Uterus (tissue), 4 donors: ENCODE results near the gene SKA2. TPM values are rescaled to one million over a fixed set of nuclear protein-coding genes. Genes with fewer than 3 reads are reported as not detected.

ENCODE experiments used
- DNase-seq, 2 donors: peaks; one replicate each; pipeline ENCODE4 v3.0.0-alpha.2; 2019 to 2020
- H3K27ac ChIP-seq, 2 donors: fragments of 200-600 bp; sonication (generic); 1 replicate in 1 of 2; 2 replicates in 1 of 2; pipeline ENCODE4 v1.5.1; 2016 to 2018
- H3K27me3 ChIP-seq, 2 donors: fragments of 200-600 bp; sonication (generic); one replicate each; pipeline ENCODE4 v1.5.1; 2018 to 2019; ENCODE audit warnings: control low read depth in 1 of 2
- H3K36me3 ChIP-seq, 2 donors: fragments of 200-600 bp; sonication (generic); one replicate each; pipeline ENCODE4 v1.5.1; 2019; ENCODE audit warnings: control low read depth in 1 of 2
- H3K4me1 ChIP-seq, 2 donors: fragments of 200-600 bp; sonication (generic); one replicate each; pipeline ENCODE4 v1.5.1; 2018 to 2019; ENCODE audit warnings: control low read depth in 1 of 2
- H3K4me3 ChIP-seq, 2 donors: fragments of 200-600 bp; sonication (generic); 1 replicate in 1 of 2; 2 replicates in 1 of 2; pipeline ENCODE4 v1.5.1; 2018 to 2019; ENCODE audit warnings: mild to moderate bottlenecking in 1 of 2
- H3K9me3 ChIP-seq, 2 donors: fragments of 200-600 bp; sonication (generic); one replicate each; pipeline ENCODE4 v1.5.1; 2019; ENCODE audit warnings: control low read depth in 1 of 2
- CTCF ChIP-seq, 4 experiments: fragments of 200-600 bp in 2 of 4; fragments of 450-650 bp in 2 of 4; sonication (generic) in 2 of 4; IDR thresholded peaks; one replicate each; pipeline ENCODE4 v1.5.1; 2016 to 2019; ENCODE audit warnings: antibody characterized with exemption in 4 of 4, mild to moderate bottlenecking in 2 of 4, moderate library complexity in 1 of 4
- POLR2A ChIP-seq, 2 donors: fragments of 450-650 bp; IDR thresholded peaks; one replicate each; pipeline ENCODE4 v1.6.1; 2016; ENCODE audit warnings: antibody characterized with exemption in 2 of 2, mild to moderate bottlenecking in 1 of 2, moderate library complexity in 1 of 2
- intact Hi-C: fragments of 100-400 bp; cut with DNase I; formaldehyde crosslinking; loops from one replicate; pipeline ENCODE4 v1.15.1; 2023; ENCODE audit warnings: low total_unique reads
- total RNA-seq, 4 donors: library from RNA; depleted of rRNA in 3 of 4; stranded (reverse); fragments of >200 nt in 3 of 4; gene quantifications; one replicate each; pipeline versions ENCODE4 v1.1.0 to v1.2.4, GENCODE V29; 2014 to 2023
- donor health status: DM: yes; HTN: yes; CAD: no.

Gene SKA2
- total RNA-seq, 4 donors from 2014 or later, result 20.6 to 99.8 (median 33.0) TPM

- intact Hi-C loops, result no loop called here
- H3K27ac ChIP-seq, result no peak overlapping the region
- DNase-seq, result no peak
- no peaks in the 10 kb centered on the region for H3K4me1 ChIP-seq
- no peaks in the 10 kb centered on the region for H3K36me3 ChIP-seq
- H3K4me3 ChIP-seq, result no peak overlapping the region
- H3K27me3 ChIP-seq, result no peaks in the 10 kb centered on the region
- no peaks in the 10 kb centered on the region for H3K9me3 ChIP-seq
- TF ChIP-seq POLR2A (IDR thresholded peaks at IDR 0.05) (no peak), CTCF (IDR thresholded peaks at IDR 0.05) (no peak)
Observed at GRCh38 chr17:59129814-59130213, 25.2 kb downstream of the SKA2 start.

GRCh38 chr17:59126809-59127417, 28.1 kb downstream of the SKA2 start:
- H3K4me1 ChIP-seq, result no peaks in the 10 kb centered on the region
- DNase-seq, result no peak
- no peaks in the 10 kb centered on the region for H3K27me3 ChIP-seq
- TF ChIP-seq POLR2A (IDR thresholded peaks at IDR 0.05), result no peak
- TF ChIP-seq CTCF (IDR thresholded peaks at IDR 0.05), result no peak
- H3K9me3 ChIP-seq, result no peaks in the 10 kb centered on the region
- H3K27ac ChIP-seq, result no peak overlapping the region
- no peak overlapping the region for H3K4me3 ChIP-seq
- intact Hi-C loops, result no loop called here
- H3K36me3 ChIP-seq, result no peaks in the 10 kb centered on the region

GRCh38 chr17:59124665-59125064, 30.3 kb downstream of the SKA2 start:
- no peak for DNase-seq
- H3K27me3 ChIP-seq, result no peaks in the 10 kb centered on the region
- H3K4me1 ChIP-seq, result no peaks in the 10 kb centered on the region
- no peaks in the 10 kb centered on the region for H3K36me3 ChIP-seq
- intact Hi-C loops, result no loop called here
- H3K4me3 ChIP-seq, result no peak overlapping the region
- H3K9me3 ChIP-seq, result no peaks in the 10 kb centered on the region
- TF ChIP-seq CTCF (IDR thresholded peaks at IDR 0.05) (no peak), POLR2A (IDR thresholded peaks at IDR 0.05) (no peak)
- no peak overlapping the region for H3K27ac ChIP-seq

GRCh38 chr17:59121901-59122480, 33.0 kb downstream of the SKA2 start:
- no peak for TF ChIP-seq POLR2A (IDR thresholded peaks at IDR 0.05)
- TF ChIP-seq CTCF (IDR thresholded peaks at IDR 0.05), result no peak
- intact Hi-C loops, result no loop called here

GRCh38 chr17:59115474-59115873, 39.5 kb downstream of the SKA2 start:
- H3K4me1 ChIP-seq, result no peaks in the 10 kb centered on the region
- no peaks in the 10 kb centered on the region for H3K27me3 ChIP-seq
- TF ChIP-seq CTCF (IDR thresholded peaks at IDR 0.05) (no peak), POLR2A (IDR thresholded peaks at IDR 0.05) (no peak)
- no peaks in the 10 kb centered on the region for H3K9me3 ChIP-seq
- intact Hi-C loops, result no loop called here
- H3K27ac ChIP-seq, result no peak overlapping the region
- no peaks in the 10 kb centered on the region for H3K36me3 ChIP-seq
- no peak for DNase-seq
- H3K4me3 ChIP-seq, result no peak overlapping the region

More at GRCh38 chr17:59121901-59122480, 33.0 kb downstream of the SKA2 start:
- DNase-seq, result no peak
- no peak overlapping the region for H3K27ac ChIP-seq
- no peaks in the 10 kb centered on the region for H3K36me3 ChIP-seq
- no peaks in the 10 kb centered on the region for H3K27me3 ChIP-seq
- H3K9me3 ChIP-seq, result no peaks in the 10 kb centered on the region
- no peaks in the 10 kb centered on the region for H3K4me1 ChIP-seq
- H3K4me3 ChIP-seq, result no peak overlapping the region
